GM18502 (cell line): ENCODE results near the gene CNKSR3.

ENCODE experiments used
- ATAC-seq: cut with Tn5 transposase; IDR thresholded peaks from one replicate; pipeline ENCODE4 v1.9.1; 2021; ENCODE audit warnings: mild to moderate bottlenecking; ENCODE audit not compliant: unreplicated experiment, poor library complexity

CNKSR3 gene

GRCh38 chr6:154361476-154361875, 149.0 kb downstream of the CNKSR3 start:
- ATAC-seq, result no peak

GRCh38 chr6:154360476-154360875, 150.0 kb downstream of the CNKSR3 start:
- ATAC-seq, result no peak

- no peak for ATAC-seq
Measured at GRCh38 chr6:154359679-154360078, 150.8 kb downstream of the CNKSR3 start.

- ATAC-seq, result peak; percentile 27
Measured at GRCh38 chr6:154359161-154359574, 151.3 kb downstream of the CNKSR3 start.

- no peak for ATAC-seq
Measured at GRCh38 chr6:154358019-154358545, 152.4 kb downstream of the CNKSR3 start.

GRCh38 chr6:154356690-154357089, 153.8 kb downstream of the CNKSR3 start, which contains the start of gene IPCEF1:
Gene IPCEF1 (minus strand): TSS chr6:154356803. CDS start chr6:154265947, 90,856 bp downstream.
- ATAC-seq, result peak; percentile 27

- no peak for ATAC-seq
Measured at GRCh38 chr6:154356113-154356512, 154.4 kb downstream of the CNKSR3 start.

- ATAC-seq, result no peak
Measured at GRCh38 chr6:154354265-154354777, 156.2 kb downstream of the CNKSR3 start.

- ATAC-seq, result no peak
Measured at GRCh38 chr6:154353626-154354025, 156.9 kb downstream of the CNKSR3 start.

- ATAC-seq, result peak; percentile 65
Measured at GRCh38 chr6:154352898-154353585, 157.4 kb downstream of the CNKSR3 start.

- no peak for ATAC-seq
Measured at GRCh38 chr6:154350293-154350692, 160.2 kb downstream of the CNKSR3 start.

- ATAC-seq, result no peak
Measured at GRCh38 chr6:154347981-154348380, 162.5 kb downstream of the CNKSR3 start.

GRCh38 chr6:154345811-154346210, 164.7 kb downstream of the CNKSR3 start:
- ATAC-seq, result no peak

GRCh38 chr6:154343473-154344308, 166.8 kb downstream of the CNKSR3 start:
- ATAC-seq, result no peak

- no peak for ATAC-seq
Measured at GRCh38 chr6:154341871-154342270, 168.6 kb downstream of the CNKSR3 start.

GRCh38 chr6:154341336-154341735, 169.1 kb downstream of the CNKSR3 start:
- no peak for ATAC-seq
